HUES6 (cell line): ENCODE results near the gene CTSL.
"Not testable (repeated sequence)": the region's sequence is repeated elsewhere in the genome, so short reads cannot be mapped to it uniquely, and the experiment has no call there.

Experiments used
- H3K27ac ChIP-seq: 2 replicates; pipeline ENCODE4 v1.7.0; 2013; ENCODE audit warnings: low read depth, mild to moderate bottlenecking, low read length, inconsistent platforms
- H3K27me3 ChIP-seq: 2 replicates; pipeline ENCODE4 v1.6.1; 2013; ENCODE audit warnings: low read length; ENCODE audit not compliant: control insufficient read depth, insufficient read depth
- H3K36me3 ChIP-seq: 2 replicates; pipeline ENCODE4 v1.6.1; 2013; ENCODE audit warnings: low read length; ENCODE audit not compliant: control insufficient read depth, insufficient read depth
- H3K4me1 ChIP-seq: 2 replicates; pipeline ENCODE4 v1.6.1; 2013; ENCODE audit warnings: low read length; ENCODE audit not compliant: control insufficient read depth, insufficient read depth
- H3K4me3 ChIP-seq: 2 replicates; pipeline ENCODE4 v1.5.1; 2013; ENCODE audit warnings: low read depth, low read length
- H3K9ac ChIP-seq: one replicate; pipeline ENCODE4 v1.6.1; 2013; ENCODE audit warnings: mild to moderate bottlenecking, low read length
- H3K9me3 ChIP-seq: 2 replicates; pipeline ENCODE4 v1.6.1; 2013; ENCODE audit warnings: low read depth, low read length; ENCODE audit not compliant: control insufficient read depth, insufficient read depth

The CTSL gene

DNA sequence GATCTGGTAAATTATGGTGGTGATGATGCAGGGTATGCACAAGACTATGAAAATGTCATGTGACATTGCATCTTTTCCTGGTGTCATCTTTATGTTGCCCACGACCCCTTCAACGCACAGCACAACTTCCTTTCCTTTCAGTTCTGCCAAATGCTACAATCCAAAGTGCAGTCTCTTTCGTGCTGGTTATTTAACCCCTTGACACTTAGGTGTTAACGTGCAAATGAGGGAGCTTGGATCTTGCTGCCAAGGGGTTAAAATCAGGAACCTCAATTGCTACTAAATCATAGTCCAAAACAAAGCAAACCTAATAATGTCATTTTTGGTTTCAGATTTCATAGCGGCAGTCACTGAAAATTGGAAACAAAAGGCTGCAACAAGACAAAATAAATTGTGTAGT lies 16.0 kb downstream of the CTSL start:
- peaks cover 14% of the 10 kb centered on the region for H3K9me3 ChIP-seq
- H3K4me3 ChIP-seq: no peak overlapping the region
- no peak overlapping the region for H3K27ac ChIP-seq
- H3K9ac ChIP-seq: no peak overlapping the region
- no peaks in the 10 kb centered on the region for H3K27me3 ChIP-seq
- H3K4me1 ChIP-seq: no peaks in the 10 kb centered on the region
- H3K36me3 ChIP-seq: no peaks in the 10 kb centered on the region

DNA sequence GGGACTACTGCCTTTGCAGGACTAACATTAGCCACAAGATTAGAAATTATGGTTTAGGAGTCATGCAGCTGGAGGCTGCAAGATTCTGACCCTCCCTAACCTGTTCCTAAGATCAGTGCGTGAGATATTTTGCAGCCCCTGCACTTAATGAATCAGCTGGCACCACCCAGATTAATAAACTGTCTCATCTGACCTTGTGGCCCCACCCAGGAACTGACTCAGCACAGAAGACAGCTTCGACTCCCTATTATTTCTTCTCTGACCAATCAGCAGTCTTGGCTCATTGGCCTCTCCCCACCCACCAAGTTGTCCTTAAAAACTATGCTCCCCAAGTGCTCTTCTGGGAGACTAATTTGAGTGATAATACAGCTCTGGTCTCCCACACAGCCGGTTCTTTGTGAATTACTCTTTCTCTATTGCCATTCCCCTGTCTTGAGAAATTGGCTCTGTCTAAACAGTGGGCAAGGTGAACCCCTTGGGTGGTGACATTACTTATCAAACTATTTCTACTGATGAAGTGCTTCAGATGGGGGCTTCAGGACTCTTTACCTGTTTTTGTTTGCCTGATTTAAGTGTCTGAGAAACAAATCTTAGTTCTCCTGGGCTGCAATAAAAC lies 17.0 kb downstream of the CTSL start:
- Histone ChIP-seq H3K36me3 (no peaks in the 10 kb centered on the region), H3K27ac (no peak overlapping the region), H3K9me3 (peaks cover 14% of the 10 kb centered on the region)

DNA sequence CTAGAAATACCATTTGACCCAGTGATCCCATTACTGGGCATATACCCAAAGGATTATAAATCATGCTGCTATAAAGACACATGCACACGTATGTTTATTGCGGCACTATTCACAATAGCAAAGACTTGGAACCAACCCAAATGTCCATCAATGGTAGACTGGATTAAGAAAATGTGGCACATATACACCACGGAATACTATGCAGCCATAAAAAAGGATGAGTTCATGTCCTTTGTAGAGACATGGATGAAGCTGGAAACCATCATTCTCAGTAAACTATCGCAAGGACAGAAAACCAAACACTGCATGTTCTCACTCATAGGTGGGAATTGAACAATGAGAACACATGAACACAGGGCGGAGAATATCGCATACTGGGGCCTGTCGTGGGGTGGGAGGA lies 18.3 kb downstream of the CTSL start:
- not testable (repeated sequence) for H3K27ac ChIP-seq, H3K4me3 ChIP-seq, H3K4me1 ChIP-seq, H3K9ac ChIP-seq, H3K36me3 ChIP-seq, H3K27me3 ChIP-seq
- H3K9me3 ChIP-seq: peaks cover 13% of the 10 kb centered on the region

More for the DNA sequence above, 17.0 kb downstream of the CTSL start:
- Histone ChIP-seq H3K4me3 (no peak overlapping the region), H3K9ac (no peak overlapping the region), H3K4me1 (no peaks in the 10 kb centered on the region), H3K27me3 (no peaks in the 10 kb centered on the region)

DNA sequence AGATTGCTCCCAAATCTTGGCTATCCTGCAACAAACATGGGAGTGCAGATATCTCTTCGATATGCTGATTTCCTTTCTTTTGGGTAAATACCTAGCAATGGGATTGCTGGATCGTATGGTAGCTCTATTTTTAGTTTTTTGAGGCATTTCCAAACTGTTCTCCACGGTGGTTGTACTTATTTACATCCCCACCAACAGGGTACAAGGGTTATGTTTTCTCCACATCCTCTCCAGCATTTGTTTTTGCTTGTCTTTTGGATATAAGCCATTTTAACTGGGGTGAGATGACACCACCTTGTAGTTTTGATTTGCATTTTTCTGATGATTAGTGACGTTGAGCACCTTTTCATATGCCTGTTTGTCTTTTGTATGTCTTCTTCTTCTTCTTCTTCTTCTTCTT lies 20.3 kb downstream of the CTSL start:
- Histone ChIP-seq H3K4me1 (no peaks in the 10 kb centered on the region), H3K4me3 (no peak overlapping the region), H3K9me3 (peaks cover 8% of the 10 kb centered on the region; the same call in 1 of the 2 replicates), H3K9ac (no peak overlapping the region), H3K27me3 (no peaks in the 10 kb centered on the region), H3K36me3 (no peaks in the 10 kb centered on the region), H3K27ac (no peak overlapping the region)

DNA sequence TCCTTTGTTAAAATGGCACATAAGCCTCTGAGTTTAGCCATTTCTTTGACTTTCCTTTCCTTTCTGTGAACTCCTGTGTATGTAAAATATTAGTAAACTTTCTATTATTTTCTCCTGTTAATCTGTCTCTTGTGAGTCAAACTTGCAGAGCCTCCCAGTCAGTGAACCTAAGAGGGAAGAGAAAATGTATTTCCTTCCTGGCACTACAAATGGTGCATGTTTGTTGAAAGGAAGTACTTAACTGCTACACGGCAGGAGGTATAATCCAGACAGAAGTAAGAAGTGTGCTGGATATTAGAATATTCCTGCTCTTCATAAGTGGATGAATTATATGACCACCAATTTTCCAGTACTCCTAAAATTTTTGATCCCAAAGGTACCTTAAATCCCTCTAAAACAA lies 23.0 kb downstream of the CTSL start:
- Histone ChIP-seq H3K9ac (no peak overlapping the region), H3K27ac (no peak overlapping the region), H3K9me3 (peaks cover 7% of the 10 kb centered on the region), H3K36me3 (no peaks in the 10 kb centered on the region), H3K4me1 (no peaks in the 10 kb centered on the region), H3K4me3 (no peak overlapping the region), H3K27me3 (no peaks in the 10 kb centered on the region)

DNA sequence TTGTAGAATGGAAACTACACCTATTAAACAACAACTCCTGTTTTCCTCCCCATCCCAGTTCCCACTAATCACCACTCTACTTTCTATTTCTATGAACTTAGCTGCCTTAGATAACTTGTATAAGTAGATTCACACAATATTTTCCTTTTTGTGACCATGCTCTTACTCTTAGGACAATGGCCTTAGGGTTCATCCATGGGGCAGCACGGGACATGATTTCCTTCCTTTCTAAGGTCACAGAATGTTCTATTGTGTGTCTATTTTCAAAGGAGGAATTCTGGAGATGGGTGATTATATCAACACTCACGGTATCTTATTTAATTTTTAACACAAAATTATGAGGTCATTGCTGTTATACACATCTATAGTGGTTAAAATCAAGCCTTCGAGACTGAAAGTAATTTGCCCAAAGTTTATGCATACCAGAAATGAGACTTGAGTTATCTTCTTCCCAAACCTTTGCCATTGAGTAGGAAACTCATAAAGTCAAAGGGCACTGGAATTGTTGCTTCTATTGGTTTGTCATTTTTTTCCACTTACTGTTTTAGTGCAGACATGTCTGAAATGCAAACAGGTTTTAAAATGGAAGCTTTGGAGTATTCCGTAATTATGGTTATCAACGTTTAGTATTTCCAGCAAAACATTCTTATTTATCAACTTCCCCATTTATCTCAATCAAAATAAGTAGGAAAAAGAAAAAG lies 23.6 kb downstream of the CTSL start:
- Histone ChIP-seq H3K4me3 (no peak overlapping the region), H3K36me3 (no peaks in the 10 kb centered on the region), H3K9me3 (peaks cover 10% of the 10 kb centered on the region), H3K27ac (no peak overlapping the region), H3K27me3 (no peaks in the 10 kb centered on the region), H3K9ac (no peak overlapping the region), H3K4me1 (no peaks in the 10 kb centered on the region)

DNA sequence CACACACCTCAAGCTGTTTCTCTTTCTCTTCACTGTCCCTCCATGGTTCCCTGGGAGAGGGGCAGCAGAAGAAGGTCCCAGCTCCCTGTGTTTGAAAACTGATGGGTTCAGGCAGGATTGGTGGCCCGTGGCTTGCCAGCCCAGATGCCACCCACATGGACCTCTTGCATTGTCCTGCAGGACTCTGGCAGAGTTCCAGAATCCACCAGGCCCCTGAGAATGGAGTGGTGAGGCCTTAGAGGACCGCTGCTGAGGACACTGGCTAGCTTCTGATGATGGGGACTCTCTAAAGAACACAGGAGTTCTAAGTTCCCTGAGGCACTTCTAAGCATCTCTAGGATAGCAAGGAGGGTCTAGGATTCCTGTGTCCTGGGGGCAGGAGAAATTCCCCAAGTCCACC lies 24.8 kb downstream of the CTSL start:
- Histone ChIP-seq H3K27me3 (no peaks in the 10 kb centered on the region), H3K4me3 (no peak overlapping the region), H3K36me3 (no peaks in the 10 kb centered on the region), H3K4me1 (no peaks in the 10 kb centered on the region), H3K9ac (no peak overlapping the region), H3K9me3 (peaks cover 10% of the 10 kb centered on the region), H3K27ac (no peak overlapping the region)

DNA sequence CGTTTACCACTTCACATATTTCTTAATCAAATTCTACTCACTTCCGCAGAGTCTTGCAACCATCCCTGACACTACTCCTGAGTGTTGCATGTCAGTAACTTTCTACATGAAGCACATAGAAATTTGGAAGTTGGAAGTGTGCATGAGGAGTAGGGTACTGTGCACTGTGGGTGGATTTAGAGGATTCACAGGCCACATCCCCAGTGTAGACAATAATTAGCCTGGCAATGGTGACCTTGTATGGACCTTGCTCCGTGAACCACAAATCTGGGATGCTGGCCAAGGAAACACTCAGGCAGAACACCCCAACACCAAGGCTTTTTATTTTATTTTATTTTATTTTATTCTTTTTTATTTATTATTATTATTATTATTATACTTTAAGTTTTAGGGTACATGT lies 25.5 kb downstream of the CTSL start:
- no peaks in the 10 kb centered on the region for H3K4me1 ChIP-seq
- no peaks in the 10 kb centered on the region for H3K27me3 ChIP-seq
- no peak overlapping the region for H3K9ac ChIP-seq
- no peak overlapping the region for H3K4me3 ChIP-seq
- no peaks in the 10 kb centered on the region for H3K36me3 ChIP-seq
- peaks cover 10% of the 10 kb centered on the region for H3K9me3 ChIP-seq
- H3K27ac ChIP-seq: no peak overlapping the region

DNA sequence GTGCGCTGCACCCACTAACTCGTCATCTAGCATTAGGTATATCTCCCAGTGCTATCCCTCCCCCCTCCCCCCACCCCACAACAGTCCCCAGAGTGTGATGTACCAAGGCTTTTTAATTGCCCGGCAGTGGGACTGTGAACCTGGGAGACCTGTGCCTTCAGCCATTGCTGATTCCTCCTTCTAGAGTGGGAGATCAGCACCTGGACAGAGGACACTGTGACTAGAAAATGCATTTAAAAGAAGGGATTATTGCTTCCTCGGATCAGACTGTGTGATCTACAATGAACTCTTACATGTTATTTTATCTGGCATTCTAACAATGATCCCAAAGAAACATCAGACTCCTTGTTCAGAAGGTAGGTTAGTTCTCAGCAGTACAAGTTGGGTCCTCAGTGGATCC lies 25.9 kb downstream of the CTSL start:
- Histone ChIP-seq H3K4me3 (no peak overlapping the region), H3K27ac (no peak overlapping the region), H3K9me3 (peaks cover 10% of the 10 kb centered on the region), H3K27me3 (no peaks in the 10 kb centered on the region), H3K36me3 (no peaks in the 10 kb centered on the region), H3K9ac (no peak overlapping the region), H3K4me1 (no peaks in the 10 kb centered on the region)

DNA sequence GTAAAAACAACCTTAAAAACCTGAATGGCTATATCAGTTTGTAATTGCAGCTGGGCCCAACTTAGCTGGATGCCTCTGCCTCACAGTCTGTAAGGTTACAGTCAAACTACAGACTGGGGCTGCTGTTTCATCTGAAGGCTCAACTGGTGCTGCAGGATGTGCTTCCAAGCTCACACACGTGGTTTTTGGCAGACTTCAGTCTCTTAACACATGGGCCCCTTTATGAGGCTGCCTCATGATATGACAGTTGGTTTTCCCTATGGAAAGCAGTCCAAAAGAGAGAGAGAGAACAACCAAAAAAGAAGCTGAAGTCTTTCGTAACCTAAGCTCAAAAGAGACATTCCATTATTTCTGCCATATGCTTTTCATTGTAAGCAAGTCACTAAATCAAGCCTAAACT lies 27.4 kb downstream of the CTSL start:
- H3K36me3 ChIP-seq: no peaks in the 10 kb centered on the region
- H3K9me3 ChIP-seq: peaks cover 10% of the 10 kb centered on the region
- no peak overlapping the region for H3K27ac ChIP-seq
- H3K4me3 ChIP-seq: no peak overlapping the region
- no peaks in the 10 kb centered on the region for H3K4me1 ChIP-seq
- no peaks in the 10 kb centered on the region for H3K27me3 ChIP-seq
- no peak overlapping the region for H3K9ac ChIP-seq

DNA sequence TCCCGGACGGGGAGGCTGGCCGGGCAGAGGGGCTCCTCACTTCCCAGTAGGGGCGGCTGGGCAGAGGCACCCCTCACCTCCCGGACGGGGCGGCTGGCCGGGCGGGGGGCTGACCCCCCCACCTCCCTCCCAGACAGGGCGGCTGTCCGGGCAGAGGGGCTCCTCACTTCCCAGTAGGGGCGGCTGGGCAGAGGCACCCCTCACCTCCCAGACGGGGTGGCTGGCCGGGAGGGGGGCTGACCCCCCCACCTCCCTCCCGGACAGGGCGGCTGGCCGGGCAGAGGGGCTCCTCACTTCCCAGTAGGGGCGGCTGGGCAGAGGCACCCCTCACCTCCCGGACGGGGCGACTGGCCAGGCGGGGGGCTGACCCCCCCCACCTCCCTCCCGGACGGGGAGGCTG lies 32.4 kb downstream of the CTSL start:
- not testable (repeated sequence) for H3K4me3 ChIP-seq, H3K27ac ChIP-seq, H3K36me3 ChIP-seq, H3K4me1 ChIP-seq, H3K27me3 ChIP-seq, H3K9ac ChIP-seq
- H3K9me3 ChIP-seq: peaks cover 12% of the 10 kb centered on the region
